IPS-11a (cell line): ENCODE data around the gene CFAP99.

Experiments
- H3K4me3 ChIP-seq: one replicate; pipeline ENCODE4 v1.5.1; 2013; ENCODE audit warnings: low read depth, low read length, control low read depth

The CFAP99 gene

DNA sequence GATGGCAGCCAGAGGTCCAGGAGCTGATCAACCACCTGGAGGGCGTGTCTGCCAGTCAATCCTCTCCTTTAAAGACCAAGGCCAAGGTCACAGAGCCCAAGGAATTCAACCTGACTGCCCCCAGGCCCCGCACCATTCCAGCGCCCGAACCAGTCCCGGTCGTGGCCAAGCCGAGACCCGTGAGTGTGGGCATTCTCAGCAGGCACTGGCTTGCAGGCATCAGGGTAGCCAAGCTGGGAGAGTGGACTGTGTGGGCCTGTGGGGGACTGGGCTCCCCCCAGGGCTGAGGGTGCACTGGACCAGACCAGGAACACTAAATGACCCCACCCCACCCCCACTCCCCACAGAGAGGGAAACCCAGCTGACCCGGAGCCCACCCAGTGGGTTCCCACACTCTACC is 26.4 kb downstream of the CFAP99 start:
- H3K4me3 ChIP-seq, result no peak overlapping the region

DNA sequence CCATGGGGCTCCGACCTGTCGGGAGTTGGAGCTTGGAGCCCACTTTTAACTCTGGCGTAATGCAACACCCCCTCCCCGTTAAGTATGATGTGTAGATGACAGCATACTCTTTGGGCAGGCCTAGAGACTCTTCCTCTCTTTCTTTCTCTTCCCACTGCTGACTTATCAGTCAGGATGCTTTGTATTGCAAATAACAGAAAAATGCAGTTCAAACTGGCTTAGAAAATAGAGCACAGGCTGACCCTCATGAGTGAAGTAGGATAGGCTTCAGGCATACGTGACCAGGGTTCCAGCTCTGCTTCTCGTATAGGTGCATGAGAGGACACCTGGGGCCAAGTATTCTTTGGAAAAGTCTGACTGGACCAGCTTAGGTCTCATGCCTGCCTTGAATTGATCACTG is 26.8 kb downstream of the CFAP99 start:
- no peak overlapping the region for H3K4me3 ChIP-seq

DNA sequence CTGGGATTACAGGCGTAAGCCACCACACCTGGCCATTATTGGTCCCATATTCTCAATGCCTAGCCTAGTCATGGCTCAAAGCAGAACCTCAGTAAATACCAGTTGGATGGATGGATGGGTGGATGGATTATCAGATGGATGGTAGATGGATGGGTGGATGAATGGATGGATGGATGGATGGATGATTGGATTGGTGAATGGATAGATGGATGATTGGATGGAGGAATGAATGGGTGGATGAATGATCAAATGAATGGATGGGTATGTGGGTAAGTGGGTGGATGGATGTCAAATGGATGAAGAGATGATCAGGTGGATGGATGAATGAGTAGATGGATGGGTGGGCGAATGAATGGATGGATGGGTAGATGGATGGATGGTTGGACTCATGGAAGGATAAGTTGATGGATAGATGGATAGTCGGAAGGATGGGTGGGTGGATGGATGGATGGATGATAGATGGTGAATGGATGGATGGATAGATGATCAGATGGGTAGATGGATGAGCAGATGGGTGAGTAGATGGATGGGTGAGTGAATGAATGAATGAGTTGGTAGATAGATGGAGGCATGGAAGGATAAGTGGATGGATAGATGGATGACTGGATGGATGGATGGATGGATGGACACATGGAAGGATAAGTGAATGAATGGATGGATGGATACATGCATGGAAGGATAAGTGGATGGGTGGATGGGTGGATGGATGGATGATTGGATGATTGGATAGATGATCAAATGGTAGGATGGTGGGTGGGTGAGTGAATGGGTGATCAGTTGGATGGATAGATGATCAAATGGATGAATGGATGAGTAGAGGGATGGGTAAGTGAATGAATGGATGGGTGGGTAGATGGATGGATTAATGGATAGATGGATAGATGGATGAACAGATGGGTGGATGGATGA is 28.2 kb downstream of the CFAP99 start:
- H3K4me3 ChIP-seq, result no peak overlapping the region

DNA sequence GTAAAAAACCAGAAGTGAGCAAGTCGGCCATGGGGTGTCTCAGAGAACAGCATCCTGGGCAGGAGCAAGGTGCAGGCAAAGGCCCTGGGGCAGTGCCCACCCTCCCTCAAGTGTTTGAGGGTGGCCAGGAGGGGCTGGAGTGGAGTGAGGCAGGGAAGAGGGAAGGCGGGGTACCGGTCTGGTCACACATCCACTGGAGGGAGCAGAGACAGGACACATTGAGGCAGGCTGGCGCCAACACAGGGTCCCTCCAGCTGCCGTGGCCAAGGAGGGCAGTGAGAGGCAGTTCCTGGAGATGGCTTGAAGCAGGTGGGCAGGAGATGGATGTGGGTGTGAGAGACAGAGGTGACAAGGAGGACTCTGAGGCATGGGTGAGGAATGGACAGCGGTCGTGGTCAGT is 29.8 kb downstream of the CFAP99 start:
- no peak overlapping the region for H3K4me3 ChIP-seq

DNA sequence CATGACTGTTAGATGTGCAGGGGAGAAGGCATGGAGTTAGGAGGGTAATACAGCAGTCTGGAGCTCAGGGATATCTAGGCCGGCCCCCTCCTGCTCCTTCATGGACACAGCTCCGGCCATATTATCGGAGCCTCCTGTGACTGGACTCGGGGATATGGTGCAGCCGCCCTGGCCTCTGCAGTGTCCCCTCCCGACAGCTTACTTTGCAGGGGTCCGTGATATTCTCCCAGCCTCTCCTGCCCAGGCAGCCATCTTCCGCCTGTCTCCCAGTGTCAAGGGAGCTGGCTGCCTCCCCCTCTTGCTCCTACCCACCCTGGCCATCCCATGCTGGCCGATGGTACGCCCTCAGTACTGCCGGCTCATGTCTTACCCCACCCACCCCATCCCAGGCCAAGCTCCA is 30.3 kb downstream of the CFAP99 start:
- H3K4me3 ChIP-seq, result no peak overlapping the region

DNA sequence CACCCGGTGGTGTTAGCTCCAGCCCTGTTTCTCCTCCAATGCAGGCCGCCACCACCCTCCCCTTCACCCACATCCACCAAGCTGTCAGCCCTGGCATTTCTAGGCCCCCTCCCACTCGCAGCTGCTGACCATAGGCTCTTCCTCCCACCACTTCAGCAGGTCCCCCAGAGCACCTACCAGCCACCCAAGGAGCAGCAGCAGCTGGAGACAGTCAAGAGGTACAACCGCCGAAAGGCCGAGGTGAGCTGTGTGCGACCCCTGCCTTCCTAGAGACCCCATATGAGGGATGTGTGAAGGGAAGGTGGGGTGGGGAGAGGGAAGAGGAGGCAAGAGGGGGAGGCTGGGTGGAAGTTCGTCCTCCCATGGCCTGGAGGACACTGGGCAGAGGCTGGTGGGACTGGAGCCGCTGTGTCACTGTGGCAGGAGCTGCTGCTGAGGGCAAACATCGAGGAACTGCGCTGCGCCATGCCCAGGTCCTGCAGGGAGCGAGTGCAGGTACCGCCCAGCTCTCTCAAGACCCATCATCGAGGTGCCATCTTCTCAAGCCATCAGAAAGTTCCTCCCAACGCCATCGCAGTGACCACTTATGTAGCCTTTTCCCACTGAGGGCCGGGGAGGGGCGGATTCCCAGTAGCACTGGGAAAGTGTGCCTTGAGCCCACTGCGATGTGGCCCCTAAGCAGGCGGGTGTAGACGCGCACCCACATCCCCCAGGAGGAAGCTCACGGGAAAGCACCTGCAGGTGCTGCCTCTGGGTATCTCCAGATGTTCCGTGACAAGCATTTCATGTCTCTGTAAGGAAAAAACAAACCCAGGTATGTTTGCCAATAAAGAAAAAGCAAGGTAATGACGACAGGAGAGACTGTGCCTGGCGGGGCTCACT is 31.0 kb downstream of the CFAP99 start:
- H3K4me3 ChIP-seq, result no peak overlapping the region

DNA sequence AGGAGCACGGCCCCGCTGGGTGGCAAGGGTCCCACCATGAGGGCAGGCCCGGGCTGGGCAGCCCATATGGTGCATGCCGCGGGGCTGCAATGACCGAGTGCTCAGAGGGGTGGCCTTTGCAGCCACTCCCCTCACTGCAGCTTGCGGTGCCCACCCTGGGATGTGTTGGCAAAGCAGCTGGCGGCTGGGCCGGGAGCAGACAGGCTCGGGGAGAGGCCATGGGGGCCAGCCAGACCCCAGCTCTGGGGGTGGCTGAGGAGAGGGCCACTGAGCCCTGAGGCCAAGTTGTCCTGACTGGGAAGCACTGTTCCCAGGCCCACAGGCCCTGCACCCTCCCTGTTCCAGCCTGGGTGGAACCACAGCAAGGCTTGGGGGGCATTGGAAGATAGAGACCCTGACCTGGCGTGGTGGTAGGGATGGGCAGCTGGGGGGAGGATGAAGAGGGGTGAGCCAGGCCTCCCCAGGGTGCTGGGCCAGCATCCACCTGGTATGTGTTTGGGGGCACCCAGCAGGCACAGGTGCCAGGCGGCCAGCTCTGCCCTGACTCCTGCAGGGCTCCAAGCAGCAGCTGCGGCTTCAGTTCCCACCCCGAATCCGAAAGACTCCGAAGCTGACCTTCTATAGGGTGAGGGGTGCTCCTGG is 31.8 kb downstream of the CFAP99 start:
- H3K4me3 ChIP-seq, result no peak overlapping the region

DNA sequence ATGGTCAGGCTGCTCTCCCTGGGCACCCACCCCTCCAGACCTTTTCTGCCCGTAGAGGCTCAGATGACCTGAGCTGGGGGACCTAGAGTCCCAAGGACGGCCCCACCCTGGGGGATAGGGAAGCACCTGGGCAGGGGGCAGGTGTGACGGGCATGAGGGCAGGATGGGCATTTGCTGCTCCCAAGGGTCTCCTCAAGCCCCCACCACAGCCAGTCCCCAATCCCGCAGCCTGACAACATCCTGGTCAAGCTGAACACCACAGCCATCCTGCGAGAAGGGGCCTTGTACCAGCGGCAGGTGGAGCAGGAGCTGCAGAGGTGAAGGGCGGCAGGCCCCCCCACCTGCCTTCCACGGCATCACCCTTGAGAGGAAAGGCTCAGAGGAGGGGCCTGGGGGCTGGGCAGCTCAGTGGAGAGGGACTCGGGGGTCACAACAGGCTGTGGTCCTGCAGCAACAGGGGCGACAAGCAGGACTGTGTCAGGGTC is 32.3 kb downstream of the CFAP99 start:
- no peak overlapping the region for H3K4me3 ChIP-seq

DNA sequence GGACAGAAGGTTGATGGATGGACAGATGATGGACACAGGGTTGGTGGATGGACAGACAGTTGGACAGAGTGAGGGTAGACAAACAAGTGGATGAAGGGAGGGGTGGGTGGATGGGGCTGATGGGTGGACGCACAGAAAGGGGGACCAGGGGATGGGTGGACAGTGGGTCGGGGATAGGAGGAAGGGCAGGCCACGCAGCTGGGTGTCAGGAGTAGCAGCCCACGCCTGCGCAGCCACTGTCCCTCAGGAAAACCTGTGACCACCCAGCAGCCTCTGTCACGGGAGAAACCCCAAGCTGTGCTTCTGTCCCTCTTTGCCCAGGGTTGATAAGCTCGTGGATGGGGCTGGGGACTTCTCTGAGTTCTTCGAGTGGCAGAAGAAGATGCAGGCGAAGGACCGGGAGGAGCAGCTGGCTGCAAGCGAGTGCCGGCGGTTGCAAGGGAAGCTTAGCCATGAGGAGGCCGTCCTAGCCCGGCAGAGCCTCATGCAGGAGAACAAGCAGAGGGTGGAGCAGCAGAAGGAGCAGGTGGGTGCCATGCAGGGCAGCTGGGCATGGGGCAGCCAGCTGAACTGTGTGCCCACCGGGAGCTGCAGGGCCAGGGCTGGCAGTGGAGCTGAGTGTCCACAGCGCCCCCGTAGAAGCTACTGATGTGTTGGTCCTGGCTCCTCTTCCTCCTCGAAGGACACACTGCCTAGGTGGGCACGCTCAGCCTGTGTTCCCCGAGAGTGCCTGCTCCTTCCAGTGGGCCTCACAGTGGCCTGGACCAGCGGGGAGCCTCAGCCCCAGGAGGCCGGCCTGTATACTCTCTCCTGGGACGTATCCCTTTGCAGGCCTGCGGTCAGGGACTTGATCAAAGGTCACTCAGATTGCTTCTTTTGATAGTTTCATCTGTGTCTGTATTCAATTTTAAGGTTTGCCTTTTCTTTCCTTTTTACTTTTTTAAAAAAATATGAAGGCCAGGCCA is 33.3 kb downstream of the CFAP99 start:
- H3K4me3 ChIP-seq, result no peak overlapping the region

DNA sequence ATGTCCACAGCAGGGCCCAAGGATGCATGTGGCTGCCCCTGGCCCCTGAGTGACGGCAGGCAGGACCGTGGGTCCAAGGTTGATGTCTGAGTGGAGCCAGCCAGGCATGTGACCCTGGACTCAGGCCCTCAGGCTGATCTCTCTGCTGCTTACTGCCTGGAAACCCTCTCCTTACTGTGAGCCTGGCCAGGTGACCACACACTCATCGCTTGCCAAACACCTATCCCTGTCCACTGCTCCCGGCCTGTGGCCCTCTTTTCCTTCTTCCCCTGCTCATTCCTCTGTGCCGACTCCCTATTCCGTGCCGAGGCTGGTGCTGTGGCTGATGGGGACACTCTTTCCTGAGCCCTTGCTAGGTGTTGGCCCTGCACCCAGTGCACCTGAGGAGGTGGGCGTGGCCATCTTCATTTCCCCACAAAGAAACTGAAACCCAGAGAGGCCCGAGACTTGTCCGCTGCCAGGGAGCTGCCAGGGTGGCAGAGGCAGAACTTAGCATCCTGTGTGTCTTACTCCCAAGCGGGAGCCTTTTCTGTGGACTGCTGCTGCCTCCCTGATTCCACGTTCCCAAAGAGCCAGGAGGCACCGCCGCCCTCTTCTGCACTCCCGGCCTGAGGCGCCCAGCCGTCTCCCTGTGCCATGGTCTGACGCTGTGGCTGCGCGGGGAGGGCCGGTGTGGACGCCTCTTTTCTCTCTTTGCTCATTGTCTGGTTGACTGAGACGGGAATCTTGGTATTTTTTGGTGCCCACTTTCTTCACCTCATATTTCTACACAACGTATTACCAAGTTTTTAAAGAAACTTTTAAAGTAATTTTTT is 38.9 kb downstream of the CFAP99 start:
- no peak overlapping the region for H3K4me3 ChIP-seq

DNA sequence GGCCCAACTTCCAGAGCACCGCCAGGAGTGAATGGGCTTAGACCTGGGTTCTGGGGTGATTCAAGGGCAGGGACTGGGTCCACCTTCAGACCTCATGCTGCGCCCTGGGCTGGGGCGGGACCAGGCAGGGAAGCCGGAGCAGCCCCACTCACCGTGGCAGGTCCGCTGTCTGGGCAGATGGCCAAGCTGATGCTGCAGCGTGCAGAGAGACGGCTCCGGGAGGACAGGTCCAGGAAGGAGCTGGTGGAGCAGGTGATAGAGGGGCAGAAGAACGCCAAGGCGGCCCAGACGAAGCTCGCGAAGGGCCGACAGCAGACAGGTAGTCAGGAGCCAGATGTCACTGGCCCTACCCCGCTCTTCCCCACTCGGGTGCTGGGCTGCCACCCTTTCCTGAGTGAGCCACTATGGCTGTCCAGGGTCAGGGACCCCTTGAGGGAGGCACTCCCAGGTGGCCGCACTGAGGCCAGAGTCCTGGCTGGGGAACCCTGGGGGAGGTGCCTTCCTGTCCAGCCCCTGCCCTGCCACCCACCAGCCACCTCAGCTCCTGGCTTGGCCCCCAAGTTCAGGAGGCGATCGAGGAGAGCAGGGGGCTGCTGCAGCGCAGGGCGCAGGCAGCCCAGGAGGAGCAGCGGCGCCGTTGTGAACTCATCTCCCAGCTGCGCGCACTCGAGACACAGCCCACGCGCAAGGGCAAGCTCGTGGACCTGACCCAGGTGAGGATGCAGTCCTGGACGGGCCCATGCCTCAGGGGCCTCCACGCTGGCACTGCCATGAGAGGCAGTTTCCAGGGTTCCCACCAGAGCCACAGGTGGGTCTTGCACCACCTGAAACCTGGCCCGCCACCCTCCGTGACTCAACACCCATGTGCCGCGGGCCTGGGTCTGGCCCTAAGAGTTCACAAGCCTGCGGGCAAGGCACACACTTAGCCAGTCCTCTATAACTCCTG is 40.1 kb downstream of the CFAP99 start:
- no peak overlapping the region for H3K4me3 ChIP-seq

DNA sequence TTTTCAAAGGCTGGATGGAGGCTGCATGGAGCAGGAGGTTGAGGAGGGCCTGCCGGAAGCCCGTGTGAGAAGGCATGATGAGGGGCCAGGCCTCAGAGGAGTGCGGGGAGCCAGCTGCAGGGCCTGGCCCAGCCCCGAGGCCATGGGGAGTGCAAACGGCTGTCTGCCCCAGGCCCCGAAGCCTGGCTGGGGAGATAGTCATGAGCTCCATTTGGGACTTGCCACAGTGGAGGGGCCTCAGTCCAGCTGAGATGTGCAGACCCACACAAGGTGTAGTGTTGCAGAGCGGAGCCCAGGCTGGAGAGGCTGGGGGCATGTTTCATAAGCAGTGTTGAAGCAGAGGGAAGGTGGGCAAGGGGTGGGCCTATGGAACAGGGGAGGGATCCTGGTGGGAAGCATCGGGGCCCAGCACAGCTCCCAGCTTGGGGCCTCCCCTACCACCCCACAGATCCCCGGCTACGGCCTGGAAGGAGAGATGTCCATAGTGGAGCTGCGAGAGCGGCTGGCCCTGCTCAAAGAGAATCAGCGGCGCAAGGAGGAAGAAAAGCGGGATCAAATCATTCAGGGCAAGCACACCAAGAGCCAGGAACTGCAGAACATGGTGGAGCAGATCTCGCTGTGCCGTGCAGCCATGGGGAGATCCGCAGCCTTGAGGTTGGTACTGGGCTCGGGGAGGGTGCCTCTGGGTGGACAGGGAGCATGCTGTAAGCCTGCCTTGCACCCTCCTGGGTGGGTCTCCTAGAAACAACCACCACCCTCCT is 41.0 kb downstream of the CFAP99 start:
- H3K4me3 ChIP-seq, result no peak overlapping the region

DNA sequence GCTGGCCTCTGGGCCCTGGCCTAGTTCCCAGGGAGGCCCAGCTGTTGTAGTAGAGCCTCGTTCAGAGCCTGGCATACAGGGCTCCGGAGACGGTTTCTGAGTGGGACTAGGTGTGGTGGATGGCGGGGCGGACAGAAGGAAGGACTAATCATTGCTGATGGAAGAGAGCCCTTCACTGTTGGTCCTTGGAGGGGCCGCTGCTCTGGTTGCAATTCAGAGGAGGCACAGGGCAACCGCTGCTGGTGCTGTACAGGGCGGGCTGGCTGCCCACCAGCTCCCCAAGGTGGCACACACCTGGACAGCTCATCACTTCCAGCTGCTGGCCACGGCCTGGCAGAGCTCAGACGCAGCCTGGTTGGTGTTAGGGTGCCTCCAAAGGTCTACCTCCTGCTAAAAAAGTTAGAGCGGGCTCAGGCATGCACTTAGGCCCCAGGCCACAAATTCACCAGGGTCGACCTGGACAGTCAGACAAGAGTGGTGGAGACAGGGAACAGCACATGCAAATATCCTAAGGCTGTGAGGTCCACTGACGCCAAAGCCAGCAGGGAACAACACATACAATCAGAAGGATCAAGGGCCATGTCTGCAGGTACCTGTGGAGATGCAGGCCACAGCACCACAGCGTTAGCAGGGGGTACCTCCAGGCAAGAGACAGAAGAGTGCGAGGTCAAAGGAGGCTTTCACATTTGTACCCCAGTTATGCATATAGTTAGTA is 42.6 kb downstream of the CFAP99 start:
- no peak overlapping the region for H3K4me3 ChIP-seq

DNA sequence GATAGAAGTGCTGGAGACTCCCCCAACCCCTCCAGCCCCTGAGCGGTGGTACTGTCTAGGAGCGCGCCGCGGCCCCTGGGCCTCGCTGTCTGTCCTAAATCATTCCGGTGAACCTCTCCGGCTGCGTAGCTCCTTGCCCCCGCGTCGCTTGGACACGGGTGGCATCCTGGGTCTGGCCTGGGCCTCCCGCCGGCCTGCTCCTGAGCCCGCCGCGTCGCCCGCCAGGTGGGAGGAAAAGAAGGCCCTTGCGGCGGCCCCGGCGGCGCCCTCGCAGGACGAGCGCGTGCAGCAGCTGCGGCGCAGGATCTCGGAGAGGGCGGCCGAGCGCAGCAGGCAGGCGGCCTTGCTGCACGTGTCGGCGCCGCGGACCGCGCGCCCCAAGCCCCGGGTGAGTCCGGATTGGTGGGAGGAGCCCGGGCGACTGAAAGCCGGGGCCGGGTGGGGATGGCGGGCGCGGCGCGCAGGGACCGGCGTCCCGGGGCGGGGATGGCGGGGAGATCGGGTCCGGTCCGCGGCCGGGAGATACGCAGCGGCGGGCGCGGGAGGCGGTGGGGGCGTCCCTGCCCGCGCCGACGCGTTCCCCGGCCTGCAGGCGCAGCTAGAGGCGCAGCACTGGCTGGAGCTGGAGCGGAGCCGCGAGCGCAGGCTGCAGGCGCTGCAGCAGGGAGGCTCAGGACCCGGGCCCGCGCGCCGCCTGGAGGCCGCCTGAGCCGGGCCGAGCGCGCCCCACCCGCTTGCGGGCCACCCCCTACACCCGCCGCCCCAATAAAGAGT is 43.6 kb downstream of the CFAP99 start:
- H3K4me3 ChIP-seq, result peak overlapping the region; percentile 17

DNA sequence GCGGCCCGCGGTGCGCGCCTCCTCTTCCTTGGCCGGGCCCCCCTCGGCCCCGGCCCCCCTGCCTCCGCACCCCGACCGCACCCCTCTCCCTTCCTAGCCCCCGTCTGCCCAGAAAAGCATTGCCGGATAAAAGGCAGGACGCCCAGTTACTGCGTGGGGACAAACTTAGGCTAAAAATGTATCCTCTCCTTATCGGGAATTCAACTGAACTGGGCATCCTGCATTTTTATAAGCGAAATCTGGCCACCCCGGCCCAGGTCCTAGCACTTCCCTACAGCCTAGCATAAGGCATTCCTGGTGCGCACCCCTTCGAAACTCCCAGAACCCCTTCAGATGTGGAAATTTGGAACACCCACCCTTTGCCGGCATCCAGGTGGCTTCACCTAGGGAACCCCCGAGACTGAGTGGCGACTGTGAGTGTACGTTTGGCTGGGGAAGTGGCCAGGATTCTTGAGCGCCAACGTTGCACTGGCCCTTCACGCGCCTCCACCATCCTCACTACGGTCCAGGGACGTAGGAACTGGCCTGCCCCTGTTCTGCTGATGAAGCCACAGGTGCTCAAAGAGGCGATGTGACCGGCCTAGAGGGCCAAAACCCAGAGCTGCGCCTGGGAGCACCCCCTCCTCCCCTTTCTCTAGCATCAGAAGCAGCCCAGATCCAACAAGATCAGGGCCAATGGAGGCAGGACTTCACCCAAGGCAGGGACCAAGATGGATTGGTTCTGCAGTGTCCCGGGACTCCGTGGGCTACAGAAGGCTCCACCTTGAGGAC is 44.4 kb downstream of the CFAP99 start:
- H3K4me3 ChIP-seq, result no peak overlapping the region
